K562 (cell line): ENCODE results near the gene SORCS1. TPM values are rescaled to one million over a fixed set of nuclear protein-coding genes. Genes with fewer than 3 reads are reported as not detected.

Experiments used
- ATAC-seq: fragments of 200-7000 bp; cut with Tn5 transposase; 3 replicates; pipeline ENCODE4 v1.9.1; 2020; ENCODE audit warnings: moderate library complexity
- BruUV-seq: library from RNA; stranded (reverse); fragments of 400-500 nt; replicated peaks from 2 replicates; lab custom pipeline; 2021; lab: Mats Ljungman, UMichigan
- CTCF ChIA-PET: fragments of 300-600 bp; formaldehyde crosslinking; extraction: SDS; loops from one replicate; lab custom pipeline; 2021; ENCODE audit warnings: low intra/inter-chr PET ratio; lab: Yijun Ruan, JAX
- POLR2A ChIA-PET: fragments of 300-600, 350-650 bp; sonication (Branson Sonifier 250); formaldehyde crosslinking; extraction: SDS; loops from one replicate; lab custom pipeline; 2021; ENCODE audit warnings: antibody characterized with exemption, inconsistent platforms; lab: Yijun Ruan, JAX
- DNase-seq, 4 experiments: peaks; one replicate each; pipeline versions ENCODE4 v3.0.0 to v3.0.0-alpha.2; 2011 to 2018; ENCODE audit warnings: low spot score in 3 of 4, mixed read lengths in 3 of 4; ENCODE audit errors: extremely low read depth in 1 of 4
- FAIRE-seq: peaks from 2 replicates; lab custom pipeline; 2011; peaks lifted over from hg19 to GRCh38; lab: Jason Lieb, UNC
- H2AFZ ChIP-seq: 2 replicates; pipeline ENCODE4 v1.6.0; 2011; ENCODE audit warnings: low read depth, low read length, control low read depth, inconsistent platforms
- H3K27ac ChIP-seq: fragments of 200-600 bp; 3 replicates; pipeline ENCODE4 v1.8.0; 2011; ENCODE audit warnings: low read depth, mild to moderate bottlenecking, control low read depth, inconsistent platforms, low read length, moderate library complexity, mixed read lengths; ENCODE audit errors: extremely low read depth
- H3K27me3 ChIP-seq, 2 experiments: fragments of 300-600 bp in 1 of 2; 2 replicates in 1 of 2; 3 replicates in 1 of 2; pipeline versions ENCODE4 v1.6.0 to v1.8.0; 2011; ENCODE audit warnings: inconsistent platforms in 2 of 2, low read length in 2 of 2, mild to moderate bottlenecking in 1 of 2, mixed read lengths in 1 of 2, moderate library complexity in 1 of 2; ENCODE audit not compliant: control insufficient read depth in 2 of 2, insufficient read depth in 2 of 2
- H3K36me3 ChIP-seq: fragments of 300-600 bp; 3 replicates; pipeline ENCODE4 v1.8.0; 2011; ENCODE audit warnings: mild to moderate bottlenecking, low read length, inconsistent platforms; ENCODE audit not compliant: control insufficient read depth, insufficient read depth
- H3K4me1 ChIP-seq, 2 experiments: fragments of 200-600 bp in 1 of 2; replicated peaks in 1 of 2; 2 replicates in 1 of 2; 3 replicates in 1 of 2; pipeline versions ENCODE4 v1.5.1 to v1.8.0; 2011; ENCODE audit warnings: inconsistent platforms in 2 of 2, low read length in 2 of 2, mild to moderate bottlenecking in 1 of 2, mixed read lengths in 1 of 2, moderate library complexity in 1 of 2; ENCODE audit not compliant: control insufficient read depth in 2 of 2, insufficient read depth in 2 of 2
- H3K4me2 ChIP-seq: 2 replicates; pipeline ENCODE4 v1.6.1; 2011; ENCODE audit warnings: low read length, control low read depth, inconsistent platforms, mixed read lengths; ENCODE audit not compliant: insufficient read depth
- H3K4me3 ChIP-seq: fragments of 200-600 bp; sonication (generic), shearing (Covaris generic); 2 replicates; pipeline ENCODE4 v1.5.1; 2016; ENCODE audit warnings: control low read depth, inconsistent platforms
- H3K79me2 ChIP-seq: fragments of 200-600 bp; 3 replicates; pipeline ENCODE4 v1.8.0; 2011; ENCODE audit warnings: low read length, inconsistent platforms; ENCODE audit not compliant: control insufficient read depth, insufficient read depth
- H3K9ac ChIP-seq, 2 experiments: 2 replicates each; pipeline versions ENCODE4 v1.6.0 to v1.6.1; 2011; ENCODE audit warnings: low read depth in 2 of 2, low read length in 2 of 2, control low read depth in 1 of 2, inconsistent platforms in 1 of 2, mild to moderate bottlenecking in 1 of 2, mixed read lengths in 1 of 2; ENCODE audit not compliant: insufficient read depth in 1 of 2
- H3K9me1 ChIP-seq: one replicate; pipeline ENCODE4 v1.6.0; 2011; ENCODE audit warnings: inconsistent platforms, mild to moderate bottlenecking, low read length, moderate library complexity; ENCODE audit not compliant: control insufficient read depth, insufficient read depth
- H3K9me3 ChIP-seq: replicated peaks from 2 replicates; pipeline ENCODE4 v1.5.1; 2011; ENCODE audit warnings: low read depth, low read length, inconsistent platforms; ENCODE audit not compliant: control insufficient read depth, insufficient read depth
- H4K20me1 ChIP-seq: replicated peaks from 2 replicates; pipeline ENCODE4 v1.6.1; 2011; ENCODE audit warnings: low read length, inconsistent platforms, mixed read lengths; ENCODE audit not compliant: control insufficient read depth, insufficient read depth
- KLF1 ChIP-seq: fragments of 450-650 bp; IDR thresholded peaks from 2 replicates; pipeline ENCODE4 v1.6.1; 2016; ENCODE audit warnings: missing genetic modification characterization, missing compliant biosample characterization
- PCBP2 ChIP-seq: fragments of 200-400 bp; formaldehyde crosslinking; IDR thresholded peaks from 2 replicates; pipeline ENCODE4 v1.6.1; 2018; ENCODE audit warnings: low read length, low read depth, mild to moderate bottlenecking, moderate library complexity; ENCODE audit not compliant: poor library complexity, severe bottlenecking
- RBM34 ChIP-seq: fragments of 200-400 bp; formaldehyde crosslinking; IDR thresholded peaks from 2 replicates; pipeline ENCODE4 v1.6.1; 2018; ENCODE audit warnings: low read length, borderline replicate concordance; ENCODE audit not compliant: insufficient read depth
- WGBS: fragments of 100-300 bp; shearing (Covaris generic); methylation state at CpG from one replicate; pipeline ENCODE4 v1.1.6; 2016; ENCODE audit warnings: low coverage, mixed read lengths; ENCODE audit not compliant: insufficient coverage; ENCODE audit errors: missing lambda C conversion rate; 5-methylcytosine and 5-hydroxymethylcytosine counted together
- in situ Hi-C: fragments of 300-500 bp; cut with MboI; formaldehyde crosslinking; loops from 4 replicates; pipeline ENCODE4 v1.15.0; 2018; ENCODE audit warnings: inconsistent platforms, mixed read lengths
- intact Hi-C: fragments of 100-400 bp; cut with micrococcal nuclease; formaldehyde crosslinking; loops from 2 replicates; pipeline ENCODE4 v1.14.2; 2022
- polyA plus RNA-seq, 8 experiments: library from polyadenylated mRNA; depleted of rRNA in 4 of 8; stranded (reverse) in 5 of 8; unstranded in 3 of 8; fragments of >200 nt; fragmentation: Nextera tagmentation in 2 of 8; fragmentation: Illumina TruSeq in 1 of 8; extraction: Ambion mirVana in 2 of 8; extraction: Trizol in 1 of 8; gene quantifications; 2 replicates each; pipeline versions ENCODE4 v1.2.1 to v1.2.3, GENCODE V29; 2011 to 2014; ENCODE audit warnings: inconsistent platforms in 1 of 8, missing spikeins in 1 of 8
- total RNA-seq, 7 experiments: library from RNA; depleted of rRNA in 6 of 7; stranded (reverse); fragments of >200 nt in 6 of 7; fragmentation: Illumina TruSeq in 2 of 7; extraction: Trizol in 2 of 7; gene quantifications; 2 replicates each; pipeline versions ENCODE4 v1.2.1 to v1.2.3, GENCODE V29; 2011 to 2021; ENCODE audit warnings: low replicate concordance in 1 of 7
- TF ChIP-seq, protein P1 (sequence below): fragments of 200-400 bp; formaldehyde crosslinking; IDR thresholded peaks from 2 replicates; pipeline ENCODE4 v1.6.1; 2017; ENCODE audit warnings: mild to moderate bottlenecking, low read depth, low read length, moderate library complexity

SORCS1 gene
- total and polyA plus RNA-seq, 9 of the 15 experiments (the other 6 are each of a cell fraction or from before 2014, with no cell fraction given) = 1.5 to 3.9 (median 2.7) TPM

GRCh38 chr10:107133656-107134055, 30.9 kb downstream of the SORCS1 start:
- Histone ChIP-seq H3K9me3 (no peaks in the 10 kb centered on the region), H3K27ac (no peak overlapping the region), H3K4me3 (no peak overlapping the region), H3K36me3 (no peaks in the 10 kb centered on the region), H3K9ac (no peak overlapping the region), H4K20me1 (no peaks in the 10 kb centered on the region), H3K79me2 (no peaks in the 10 kb centered on the region), H3K4me1 (no peaks in the 10 kb centered on the region), H3K27me3 (no peaks in the 10 kb centered on the region), H2AFZ (no peak overlapping the region), H3K9me1 (no peaks in the 10 kb centered on the region), H3K4me2 (no peak overlapping the region)
- intact Hi-C loops (loop anchor here (10.0 kb wide), 1 partner anchor 109 kb away; no protein-coding TSS in a partner anchor), in situ Hi-C loops (no loop called here)
- POLR2A ChIA-PET = no interaction called here
- WGBS = 17% methylated on average over 1 of the region's 1 CpG
- CTCF ChIA-PET = no interaction called here
- ATAC-seq = no peak
- no peak for FAIRE-seq
- TF ChIP-seq PCBP2 = no peak
- TF ChIP-seq KLF1 (tag) = no peak
- TF ChIP-seq RBM34 = no peak
- TF ChIP-seq, protein P1, sequence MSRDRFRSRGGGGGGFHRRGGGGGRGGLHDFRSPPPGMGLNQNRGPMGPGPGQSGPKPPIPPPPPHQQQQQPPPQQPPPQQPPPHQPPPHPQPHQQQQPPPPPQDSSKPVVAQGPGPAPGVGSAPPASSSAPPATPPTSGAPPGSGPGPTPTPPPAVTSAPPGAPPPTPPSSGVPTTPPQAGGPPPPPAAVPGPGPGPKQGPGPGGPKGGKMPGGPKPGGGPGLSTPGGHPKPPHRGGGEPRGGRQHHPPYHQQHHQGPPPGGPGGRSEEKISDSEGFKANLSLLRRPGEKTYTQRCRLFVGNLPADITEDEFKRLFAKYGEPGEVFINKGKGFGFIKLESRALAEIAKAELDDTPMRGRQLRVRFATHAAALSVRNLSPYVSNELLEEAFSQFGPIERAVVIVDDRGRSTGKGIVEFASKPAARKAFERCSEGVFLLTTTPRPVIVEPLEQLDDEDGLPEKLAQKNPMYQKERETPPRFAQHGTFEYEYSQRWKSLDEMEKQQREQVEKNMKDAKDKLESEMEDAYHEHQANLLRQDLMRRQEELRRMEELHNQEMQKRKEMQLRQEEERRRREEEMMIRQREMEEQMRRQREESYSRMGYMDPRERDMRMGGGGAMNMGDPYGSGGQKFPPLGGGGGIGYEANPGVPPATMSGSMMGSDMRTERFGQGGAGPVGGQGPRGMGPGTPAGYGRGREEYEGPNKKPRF = no peak
- no TSS peak for BruUV-seq
- no peak for DNase-seq
